T47D (cell line): ENCODE data around the gene KCNJ18.
"Not testable (repeated sequence)": the region's sequence is repeated elsewhere in the genome, so short reads cannot be mapped to it uniquely, and the experiment has no call there.

Experiments used
- DNase-seq, 2 experiments: peaks; one replicate each; pipeline versions ENCODE4 v3.0.0 to v3.0.0-alpha.2; 2011 to 2012; ENCODE audit warnings: low read depth in 1 of 2, low spot score in 1 of 2
- JUND ChIP-seq: IDR thresholded peaks from 2 replicates; pipeline ENCODE4 v1.6.1; 2012; ENCODE audit warnings: low read depth
- in situ Hi-C: cut with HindIII; loops from 2 replicates; pipeline ENCODE4 v1.10.0; 2016; ENCODE audit warnings: low sequenced_read_pairs, low pct_unique_long_range_greater_than_20kb

Gene KCNJ18

DNA sequence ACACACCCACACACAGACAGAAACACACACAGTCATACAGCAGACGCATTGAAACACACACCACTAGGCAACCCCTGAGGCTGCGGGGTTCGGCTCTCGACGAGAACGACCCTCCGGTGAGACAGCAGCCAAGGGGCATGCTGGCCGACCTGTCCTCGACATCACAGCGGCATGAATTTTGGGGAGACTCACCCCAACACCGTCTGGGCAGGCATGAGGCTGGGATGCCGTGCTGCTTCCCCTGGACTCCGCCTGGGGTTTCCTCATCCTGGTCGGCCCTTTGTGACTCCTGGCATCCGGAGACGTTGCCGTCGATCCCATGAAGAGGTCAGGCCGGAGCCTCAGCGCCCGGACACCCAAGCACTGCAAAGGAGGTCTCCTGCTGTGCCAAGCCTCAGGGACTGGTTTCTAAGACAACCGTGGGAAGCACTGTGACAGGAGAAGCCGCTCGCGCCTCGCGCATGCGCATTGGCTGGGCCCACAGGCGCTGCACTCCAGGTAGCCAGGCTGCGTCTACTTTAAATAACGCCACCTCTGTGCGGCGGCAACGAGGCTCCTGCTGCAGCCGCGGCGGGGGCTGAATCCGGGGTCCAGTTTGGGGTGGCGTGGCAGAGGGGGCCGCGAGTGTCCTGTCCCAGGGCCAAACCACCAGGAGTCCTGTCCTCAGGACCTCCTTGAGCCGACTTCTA lies 13.8 kb upstream of the KCNJ18 start:
- no peak for DNase-seq
- in situ Hi-C loops = no loop called here
- no peak for TF ChIP-seq JUND

DNA sequence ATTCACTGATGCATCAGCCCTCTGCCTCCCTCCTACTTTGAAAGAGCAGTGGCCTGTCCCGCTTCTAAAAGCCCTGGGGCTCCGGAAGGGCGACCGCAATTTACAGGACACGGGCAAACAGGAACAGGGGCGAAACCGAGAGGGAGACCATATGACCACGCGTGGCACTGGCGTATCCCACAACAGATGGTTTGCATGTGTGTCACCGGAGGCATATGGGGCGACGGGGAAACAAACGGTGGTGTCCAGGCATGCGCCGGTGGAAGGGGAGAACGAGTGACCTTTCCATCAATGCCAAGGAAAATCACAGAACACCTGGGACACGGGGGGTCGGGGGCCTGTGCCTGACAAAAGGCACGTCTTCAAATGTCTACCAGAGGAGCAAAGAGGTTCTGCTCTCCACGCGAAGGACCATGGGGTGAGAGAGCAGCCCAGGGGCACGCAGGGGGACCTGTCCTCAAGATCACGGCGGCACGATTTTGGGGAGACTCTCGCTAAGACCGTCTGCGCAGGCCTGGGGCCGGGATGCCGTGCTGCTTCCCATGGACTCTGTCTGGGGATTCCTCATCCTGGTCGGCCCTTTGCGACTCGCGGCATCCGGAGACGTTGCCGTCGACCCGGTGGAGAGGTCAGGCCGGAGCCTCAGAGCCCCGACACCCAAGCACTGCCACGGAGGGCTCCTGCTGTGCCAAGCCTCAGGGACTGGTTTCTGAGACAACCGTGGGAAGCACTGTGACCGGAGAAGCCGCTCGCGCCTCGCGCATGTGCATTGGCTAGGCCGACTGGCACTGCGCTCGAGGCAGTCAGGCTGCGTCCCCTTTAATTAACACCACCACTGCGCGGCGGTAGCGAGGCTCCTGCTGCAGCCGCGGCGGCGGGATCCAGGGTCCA lies 12.8 kb upstream of the KCNJ18 start:
- in situ Hi-C loops = no loop called here
- no peak for TF ChIP-seq JUND
- no peak for DNase-seq

DNA sequence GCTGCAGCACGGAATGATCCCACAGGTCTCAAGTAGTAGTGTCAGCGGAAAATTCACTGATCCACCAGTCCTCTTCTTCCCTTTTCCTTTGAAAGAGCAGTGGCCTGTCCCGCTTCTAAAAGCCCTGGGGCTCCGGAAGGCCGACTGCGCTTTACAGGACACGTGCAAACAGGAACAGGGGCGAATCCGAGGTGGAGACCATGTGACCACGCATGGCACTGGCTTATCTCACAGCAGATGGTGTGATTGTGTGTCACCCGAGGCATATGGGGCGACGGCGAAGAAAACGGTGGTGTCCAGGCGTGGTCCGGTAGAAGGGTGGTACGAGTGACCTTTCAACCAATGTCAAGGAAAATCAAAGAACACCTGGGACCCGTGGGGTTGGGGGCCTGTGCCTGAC lies 12.0 kb upstream of the KCNJ18 start:
- TF ChIP-seq JUND = no peak
- in situ Hi-C loops = no loop called here
- no peak for DNase-seq

DNA sequence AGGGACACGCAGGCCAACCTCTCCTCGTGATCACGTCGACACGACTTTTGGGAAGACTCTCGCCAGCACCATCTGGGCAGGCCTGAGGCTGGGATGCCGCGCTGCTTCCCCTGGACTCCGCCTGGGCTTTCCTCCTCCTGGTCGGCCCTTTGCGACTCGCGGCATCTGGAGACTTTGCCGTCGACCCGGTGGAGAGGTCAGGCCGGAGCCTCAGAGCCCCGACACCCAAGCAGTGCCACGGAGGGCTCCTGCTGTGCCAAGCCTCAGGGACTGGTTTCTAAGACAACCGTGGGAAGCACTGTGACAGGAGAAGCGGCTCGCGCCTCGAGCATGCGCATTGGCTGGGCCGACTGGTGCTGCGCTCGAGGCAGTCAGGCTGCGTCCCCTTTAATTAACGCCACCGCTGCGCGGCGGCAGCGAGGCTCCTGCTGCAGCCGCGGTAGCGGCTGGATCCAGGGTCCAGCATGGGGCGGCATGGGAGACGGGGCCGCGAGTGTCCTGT lies 11.4 kb upstream of the KCNJ18 start:
- DNase-seq, in situ Hi-C loops: not testable (repeated sequence)

DNA sequence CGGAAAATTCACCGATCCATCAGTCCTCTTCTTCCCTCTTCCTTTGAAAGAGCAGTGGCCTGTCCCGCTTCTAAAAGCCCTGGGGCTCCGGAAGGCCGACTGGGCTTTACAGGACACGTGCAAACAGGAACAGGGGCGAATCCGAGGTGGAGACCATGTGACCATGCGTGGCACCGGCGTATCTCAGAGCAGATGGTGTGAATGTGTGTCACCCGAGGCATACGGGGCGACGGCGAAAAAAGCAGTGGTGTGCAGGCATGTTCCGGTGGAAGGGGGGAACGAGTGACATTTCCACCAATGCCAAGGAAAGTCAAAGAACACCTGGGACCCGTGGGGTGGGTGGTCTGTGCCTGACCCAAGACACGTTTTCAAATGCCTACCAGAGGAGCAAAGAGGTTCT lies 10.7 kb upstream of the KCNJ18 start:
- DNase-seq, in situ Hi-C loops: not testable (repeated sequence)

DNA sequence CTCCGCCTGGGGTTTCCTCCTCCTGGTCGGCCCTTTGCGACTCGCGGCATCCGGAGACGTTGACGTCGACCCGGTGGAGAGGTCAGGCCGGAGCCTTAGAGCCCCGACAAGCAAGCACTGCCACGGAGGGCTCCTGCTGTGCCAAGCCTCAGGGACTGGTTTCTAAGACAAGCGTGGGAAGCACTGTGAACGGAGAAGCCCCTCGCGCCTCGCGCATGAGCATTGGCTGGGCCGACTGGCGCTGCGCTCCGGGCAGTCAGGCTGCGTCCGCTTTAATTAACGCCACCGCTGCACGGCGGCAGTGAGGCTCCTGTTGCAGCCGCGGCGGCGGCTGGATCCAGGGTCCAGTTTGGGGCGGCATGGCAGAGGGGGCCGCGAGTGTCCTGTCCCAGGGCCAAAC lies 10.2 kb upstream of the KCNJ18 start:
- DNase-seq, in situ Hi-C loops: not testable (repeated sequence)

DNA sequence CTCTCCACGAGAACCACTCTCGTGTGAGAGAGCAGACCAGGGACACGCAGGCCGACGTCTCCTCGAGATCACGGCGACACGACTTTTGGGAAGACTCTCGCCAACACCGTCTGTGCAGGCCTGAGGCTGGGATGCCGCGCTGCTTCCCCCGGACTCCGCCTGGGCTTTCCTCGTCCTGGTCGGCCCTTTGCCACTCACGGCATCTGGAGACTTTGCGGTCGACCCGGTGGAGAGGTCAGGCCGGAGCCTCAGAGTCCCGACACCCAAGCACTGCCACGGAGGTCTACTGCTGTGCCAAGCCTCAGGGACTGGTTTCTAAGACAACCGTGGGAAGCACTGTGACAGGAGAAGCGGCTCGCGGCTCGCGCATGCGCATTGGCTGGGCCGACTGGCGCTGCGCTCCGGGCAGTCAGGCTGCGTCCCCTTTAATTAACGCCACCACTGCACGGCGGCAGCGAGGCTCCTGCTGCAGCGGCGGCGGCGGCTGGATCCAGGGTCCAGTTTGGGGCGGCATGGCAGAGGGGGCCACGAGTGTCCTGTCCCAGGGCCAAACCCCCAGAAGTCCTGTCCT lies 9.1 kb upstream of the KCNJ18 start:
- DNase-seq = not testable (repeated sequence)

DNA sequence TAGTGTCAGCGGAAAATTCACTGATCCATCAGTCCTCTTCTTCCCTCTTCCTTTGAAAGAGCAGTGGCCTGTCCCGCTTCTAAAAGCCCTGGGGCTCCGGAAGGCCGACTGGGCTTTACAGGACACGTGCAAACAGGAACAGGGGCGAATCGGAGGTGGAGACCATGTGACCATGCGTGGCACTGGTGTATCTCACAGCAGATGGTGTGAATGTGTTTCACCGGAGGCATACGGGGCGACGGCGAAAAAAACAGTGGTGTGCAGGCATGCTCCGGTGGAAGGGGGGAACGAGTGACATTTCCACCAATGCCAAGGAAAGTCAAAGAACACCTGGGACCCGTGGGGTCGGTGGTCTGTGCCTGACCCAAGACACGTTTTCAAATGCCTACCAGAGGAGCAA lies 8.4 kb upstream of the KCNJ18 start:
- DNase-seq, in situ Hi-C loops: not testable (repeated sequence)

More for the DNA sequence above, 9.1 kb upstream of the KCNJ18 start:
- in situ Hi-C loops = not testable (repeated sequence)

DNA sequence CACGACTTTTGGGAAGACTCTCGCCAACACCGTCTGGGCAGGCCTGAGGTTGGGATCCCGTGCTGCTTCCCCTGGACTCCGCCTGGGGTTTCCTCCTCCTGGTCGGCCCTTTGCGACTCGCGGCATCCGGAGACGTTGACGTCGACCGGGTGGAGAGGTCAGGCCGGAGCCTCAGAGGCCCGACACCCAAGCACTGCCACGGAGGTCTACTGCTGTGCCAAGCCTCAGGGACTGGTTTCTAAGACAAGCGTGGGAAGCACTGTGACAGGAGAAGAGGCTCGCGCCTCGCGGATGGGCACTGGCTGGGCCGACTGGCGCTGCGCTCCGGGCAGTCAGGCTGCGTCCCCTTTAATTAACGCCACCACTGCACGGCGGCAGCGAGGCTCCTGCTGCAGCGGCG lies 7.9 kb upstream of the KCNJ18 start:
- in situ Hi-C loops, DNase-seq: not testable (repeated sequence)

DNA sequence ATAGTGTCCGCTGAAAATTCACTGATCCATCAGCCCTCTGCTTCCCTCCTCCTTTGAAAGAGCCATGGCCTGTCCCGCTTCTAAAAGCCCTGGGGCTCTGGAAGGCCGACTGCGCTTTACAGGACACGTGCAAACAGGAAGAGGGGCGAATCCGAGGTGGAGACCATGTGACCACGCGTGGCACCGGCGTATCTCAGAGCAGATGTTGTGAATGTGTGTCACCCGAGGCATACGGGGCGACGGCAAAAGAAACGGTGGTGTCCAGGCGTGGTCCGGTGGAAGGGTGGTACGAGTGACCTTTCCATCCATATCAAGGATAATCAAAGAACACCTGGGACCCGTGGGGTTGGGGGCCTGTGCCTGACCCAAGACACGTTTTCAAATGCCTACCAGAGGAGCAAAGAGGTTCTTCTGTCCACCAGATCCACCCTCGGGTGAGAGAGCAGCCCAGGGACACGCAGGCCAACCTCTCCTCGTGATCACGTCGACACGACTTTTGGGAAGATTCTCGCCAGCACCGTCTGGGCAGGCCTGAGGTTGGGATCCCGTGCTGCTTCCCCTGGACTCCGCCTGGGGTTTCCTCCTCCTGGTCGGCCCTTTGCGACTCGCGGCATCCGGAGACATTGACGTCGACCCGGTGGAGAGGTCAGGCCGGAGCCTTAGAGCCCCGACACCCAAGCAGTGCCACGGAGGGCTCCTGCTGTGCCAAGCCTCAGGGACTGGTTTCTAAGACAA lies 7.1 kb upstream of the KCNJ18 start:
- in situ Hi-C loops, DNase-seq: not testable (repeated sequence)

DNA sequence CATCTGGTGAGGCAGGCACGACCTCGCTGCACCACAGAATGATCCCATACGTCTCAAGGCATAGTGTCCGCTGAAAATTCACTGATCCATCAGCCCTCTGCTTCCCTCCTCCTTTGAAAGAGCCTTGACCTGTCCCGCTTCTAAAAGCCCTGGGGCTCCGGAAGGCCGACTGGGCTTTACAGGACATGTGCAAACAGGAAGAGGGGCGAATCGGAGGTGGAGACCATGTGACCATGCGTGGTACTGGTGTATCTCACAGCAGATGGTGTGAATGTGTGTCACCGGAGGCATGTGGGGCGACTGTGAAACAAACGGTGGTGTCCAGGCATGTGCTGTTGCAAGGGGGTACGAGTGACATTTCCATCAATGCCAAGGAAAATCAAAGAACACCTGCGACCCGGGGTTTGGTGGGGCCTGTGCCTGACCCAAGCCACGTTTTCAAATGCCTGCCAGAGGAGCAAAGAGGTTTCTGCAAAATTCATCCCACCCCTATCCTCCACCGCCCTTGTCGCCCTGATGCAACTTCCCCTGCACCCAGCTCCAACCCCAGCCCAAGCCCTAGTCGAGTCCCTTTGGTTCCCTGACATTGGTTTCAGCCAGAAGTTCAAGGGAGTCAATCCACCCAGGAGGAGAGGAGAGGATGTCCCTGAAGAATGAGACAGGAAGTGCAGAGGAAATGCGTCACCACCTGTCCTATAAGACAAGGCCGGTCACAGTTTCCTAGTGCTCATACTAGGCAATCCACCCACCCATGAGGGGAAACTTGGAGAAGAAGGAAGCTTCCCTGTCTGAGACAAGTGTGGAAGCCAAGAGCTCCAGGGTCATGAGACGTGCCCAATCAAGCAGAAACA lies 5.9 kb upstream of the KCNJ18 start:
- no peak for DNase-seq
- TF ChIP-seq JUND = no peak
- in situ Hi-C loops = no loop called here
